HG03139 (cell line): Measurements from ENCODE around the gene TADA1.

Experiments used
- ATAC-seq: cut with Tn5 transposase; IDR thresholded peaks from one replicate; pipeline ENCODE4 v1.9.1; 2021; ENCODE audit not compliant: unreplicated experiment

The TADA1 gene, protein sequence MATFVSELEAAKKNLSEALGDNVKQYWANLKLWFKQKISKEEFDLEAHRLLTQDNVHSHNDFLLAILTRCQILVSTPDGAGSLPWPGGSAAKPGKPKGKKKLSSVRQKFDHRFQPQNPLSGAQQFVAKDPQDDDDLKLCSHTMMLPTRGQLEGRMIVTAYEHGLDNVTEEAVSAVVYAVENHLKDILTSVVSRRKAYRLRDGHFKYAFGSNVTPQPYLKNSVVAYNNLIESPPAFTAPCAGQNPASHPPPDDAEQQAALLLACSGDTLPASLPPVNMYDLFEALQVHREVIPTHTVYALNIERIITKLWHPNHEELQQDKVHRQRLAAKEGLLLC

DNA sequence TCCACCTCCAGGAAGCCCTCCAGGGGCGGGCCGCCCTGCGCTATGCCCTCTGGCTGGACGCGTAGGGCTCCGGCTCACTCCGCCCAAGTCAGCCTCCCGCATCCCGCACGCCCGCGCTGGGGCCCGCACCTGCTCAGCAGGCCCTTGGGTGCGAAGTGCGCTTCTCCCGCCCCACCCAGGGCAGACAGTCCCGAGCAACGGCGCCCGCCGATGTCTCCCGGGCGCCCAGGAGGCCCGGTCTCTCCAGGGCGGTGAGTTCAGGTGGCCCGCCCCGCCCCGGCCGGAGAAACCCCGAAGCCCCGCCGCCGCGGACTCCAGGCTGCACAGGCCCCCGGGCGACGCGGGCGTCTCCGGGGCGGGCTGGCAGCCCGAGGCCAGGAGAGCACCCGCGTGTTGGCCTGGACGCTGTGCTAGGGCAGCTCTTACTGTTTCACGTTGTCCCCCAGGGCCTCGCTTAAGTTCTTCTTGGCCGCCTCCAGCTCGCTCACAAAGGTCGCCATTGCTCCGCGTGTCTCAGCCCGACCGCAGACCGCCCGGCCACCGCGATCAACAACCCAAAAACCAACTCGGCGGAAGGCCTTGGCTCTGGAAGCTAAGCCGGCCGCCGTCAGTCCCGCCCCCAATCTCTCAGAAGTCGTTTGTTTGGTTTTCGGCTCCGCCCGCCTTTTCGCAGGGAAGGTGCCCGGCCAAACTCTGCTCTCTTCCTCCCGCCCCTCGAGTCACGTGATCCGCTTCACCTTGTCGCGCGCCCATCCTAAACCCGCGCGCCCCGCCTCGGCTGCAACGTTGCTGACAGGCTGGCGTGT, at the start of gene TADA1:
TADA1 (minus strand) TSS at position 531 of the 806 bp plus-strand sequence; CDS start at position 500, 31 bp downstream.
- peak; percentile 92 for ATAC-seq

DNA sequence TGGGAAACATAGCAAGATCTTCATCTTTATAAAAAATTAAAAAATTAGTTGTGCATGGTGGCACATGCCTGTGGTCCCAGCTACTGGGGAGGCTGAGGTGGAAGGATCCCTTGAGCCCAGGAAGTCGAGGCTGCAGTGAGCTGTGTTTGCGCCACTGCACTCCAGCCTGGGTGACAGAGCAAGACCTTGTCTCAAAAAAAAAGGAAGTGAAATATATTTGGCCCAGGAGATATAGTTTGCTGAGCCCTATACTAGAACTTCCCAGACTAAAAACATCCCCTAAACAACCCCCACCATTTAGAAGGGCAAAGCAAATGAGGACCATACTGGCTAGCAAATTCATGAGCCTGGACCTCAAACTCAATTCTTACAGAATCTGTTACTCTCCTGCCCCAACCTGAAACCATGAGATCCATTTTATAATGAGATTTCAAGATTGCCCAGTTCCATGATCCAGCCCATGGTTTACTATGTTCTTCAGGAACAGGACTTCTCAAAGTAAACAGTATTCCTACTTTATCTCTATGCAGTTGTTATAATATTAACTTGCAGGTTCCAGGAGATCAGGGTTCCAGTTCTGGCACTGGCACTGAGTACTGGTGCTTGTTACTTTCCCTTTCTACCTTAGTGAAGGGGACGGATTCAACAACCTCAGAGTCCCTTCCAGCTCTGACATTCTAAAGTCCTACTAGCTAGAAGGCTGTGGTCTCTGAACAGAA, 48.9 kb upstream of the TADA1 start:
- peak; percentile 44 for ATAC-seq

DNA sequence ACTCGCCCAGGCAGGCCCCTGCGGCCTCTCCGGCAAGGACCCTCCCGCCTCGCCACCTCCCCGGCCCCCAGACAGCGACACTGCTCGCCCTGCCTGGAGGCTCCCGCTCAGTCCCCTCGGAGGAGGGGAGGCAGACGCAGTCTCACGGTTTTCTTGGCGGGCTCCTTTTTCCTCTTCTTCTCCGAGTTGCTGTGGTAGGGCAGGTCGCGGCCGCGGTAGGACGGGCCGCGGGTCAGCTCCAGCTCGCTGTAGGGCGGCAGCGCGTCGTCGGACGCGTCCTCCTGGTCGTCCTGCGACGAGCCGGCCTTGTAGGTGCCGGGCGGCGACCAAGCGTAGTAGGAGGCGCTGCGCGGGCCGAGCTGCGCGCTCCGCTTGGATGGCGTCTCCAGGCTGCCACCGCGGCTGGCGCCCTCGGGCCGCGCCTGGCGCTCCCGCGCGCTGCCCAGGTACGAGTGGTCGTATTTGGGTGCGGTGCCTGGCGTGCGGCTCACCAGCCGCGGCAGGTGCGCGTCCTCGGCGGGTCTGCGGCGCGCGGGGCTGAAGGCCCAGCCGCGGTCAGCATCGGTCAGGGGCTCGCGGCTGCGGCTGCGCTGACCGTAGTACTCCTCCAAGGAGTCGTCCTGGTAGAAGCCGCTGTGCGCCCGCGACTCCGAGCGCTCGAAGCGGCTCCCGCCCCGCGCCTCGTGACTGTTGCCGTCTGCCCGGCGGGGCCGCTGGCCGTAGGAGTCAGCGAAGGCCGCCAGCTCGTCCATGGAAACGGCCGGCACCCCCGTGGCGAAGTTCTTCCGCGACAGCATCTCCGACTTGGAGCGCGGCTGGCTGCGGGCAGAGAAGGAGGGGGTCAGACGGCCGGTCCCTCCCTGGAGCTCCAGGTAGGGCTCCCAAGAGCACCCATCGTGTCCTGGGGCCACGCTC, 44.8 kb upstream of the TADA1 start:
- ATAC-seq: no peak

DNA sequence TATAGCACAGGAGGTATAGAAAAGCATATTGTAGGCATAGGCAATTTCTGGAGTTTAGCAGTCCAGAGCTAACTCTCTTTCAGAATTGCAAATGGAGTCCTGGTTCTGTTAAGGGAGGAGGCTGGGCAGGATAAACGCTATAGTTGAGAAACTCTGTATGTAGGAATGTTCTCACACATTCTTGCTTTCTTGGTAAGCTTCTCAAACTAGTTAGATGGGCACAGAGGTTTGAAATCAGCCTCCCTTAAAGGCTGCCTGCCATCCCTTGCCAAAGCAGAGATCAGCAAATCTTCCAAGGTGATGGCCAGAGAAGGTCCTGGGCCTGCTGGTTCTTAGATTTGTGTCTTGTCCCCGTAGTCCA, 42.9 kb upstream of the TADA1 start:
- ATAC-seq: no peak

DNA sequence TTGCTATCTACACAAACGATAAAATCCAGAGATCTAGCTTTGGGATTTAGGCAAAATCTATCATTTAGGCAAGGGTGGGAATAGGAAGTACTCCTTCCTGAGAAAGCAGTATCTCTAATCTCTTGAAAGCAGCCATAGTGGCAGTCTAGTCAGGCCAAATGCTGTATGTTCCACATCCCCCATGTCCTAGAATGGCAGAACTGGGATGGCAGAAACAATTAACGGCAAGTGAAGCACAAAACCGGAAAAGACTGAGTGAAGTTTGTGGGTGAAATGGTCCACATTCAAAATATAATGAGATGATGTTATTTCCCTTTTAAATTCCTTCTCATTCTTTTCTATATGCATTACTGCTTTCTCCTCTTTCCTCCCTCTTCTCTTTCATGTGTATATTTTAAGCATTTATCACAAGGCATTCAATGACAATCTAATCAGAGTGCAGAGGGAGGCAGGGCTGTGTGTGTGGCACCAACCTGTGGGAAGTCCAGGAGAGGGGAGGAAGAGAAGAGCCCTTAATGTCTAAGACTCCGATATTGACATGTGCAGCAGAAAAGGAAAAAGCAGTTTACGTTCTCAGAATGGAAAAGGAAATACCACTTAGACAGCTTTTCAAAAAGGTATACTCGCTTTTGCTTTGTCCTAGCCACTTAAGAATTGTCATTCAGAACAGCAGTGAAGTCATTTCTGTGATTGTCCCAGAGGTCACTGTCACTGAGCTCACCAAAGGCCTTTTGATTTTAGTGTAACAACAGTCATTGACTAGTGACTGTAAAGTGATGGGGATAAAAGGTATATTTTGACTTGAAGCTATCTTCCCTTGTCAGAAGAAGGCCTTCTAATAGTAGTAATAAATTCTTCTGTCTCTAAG, 42.3 kb upstream of the TADA1 start:
- ATAC-seq: no peak

DNA sequence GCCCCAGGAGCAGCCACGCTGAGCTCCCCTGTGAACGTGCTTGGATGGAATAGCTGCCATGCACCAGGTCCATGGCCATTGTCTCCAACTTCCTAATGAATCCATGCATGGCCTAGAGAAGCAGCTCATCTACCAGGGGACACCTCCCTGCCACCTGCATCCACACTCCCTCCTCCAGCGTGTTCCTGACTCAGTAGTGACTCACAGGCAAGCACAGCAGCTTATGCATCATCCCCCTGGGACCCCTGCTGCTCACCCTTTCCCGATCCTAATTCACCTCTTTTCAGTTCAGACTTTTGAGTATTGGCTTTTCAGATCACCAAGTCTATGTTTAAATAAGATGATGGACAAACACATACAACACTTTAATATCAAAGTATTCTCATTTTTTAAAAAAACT, 39.9 kb upstream of the TADA1 start:
- no peak for ATAC-seq

DNA sequence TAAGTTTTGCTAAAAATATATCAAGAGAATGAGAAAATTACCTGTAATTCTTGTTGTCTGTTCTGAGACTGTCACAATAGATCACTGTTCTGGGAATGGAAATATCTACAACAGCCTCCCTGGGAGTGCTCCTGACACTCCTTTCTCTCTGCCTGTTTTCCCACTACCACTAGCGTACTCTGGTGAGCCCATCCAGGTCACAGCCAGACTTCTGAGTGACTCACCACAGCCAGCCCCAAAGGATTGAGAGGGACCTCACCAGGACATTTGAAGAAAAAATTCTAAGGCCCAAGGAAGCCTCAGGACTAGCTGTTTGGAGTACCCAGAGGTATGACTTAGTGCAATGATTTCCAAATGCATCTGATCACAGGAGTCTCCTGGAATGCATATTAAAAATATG, 39.0 kb upstream of the TADA1 start:
- ATAC-seq: no peak

DNA sequence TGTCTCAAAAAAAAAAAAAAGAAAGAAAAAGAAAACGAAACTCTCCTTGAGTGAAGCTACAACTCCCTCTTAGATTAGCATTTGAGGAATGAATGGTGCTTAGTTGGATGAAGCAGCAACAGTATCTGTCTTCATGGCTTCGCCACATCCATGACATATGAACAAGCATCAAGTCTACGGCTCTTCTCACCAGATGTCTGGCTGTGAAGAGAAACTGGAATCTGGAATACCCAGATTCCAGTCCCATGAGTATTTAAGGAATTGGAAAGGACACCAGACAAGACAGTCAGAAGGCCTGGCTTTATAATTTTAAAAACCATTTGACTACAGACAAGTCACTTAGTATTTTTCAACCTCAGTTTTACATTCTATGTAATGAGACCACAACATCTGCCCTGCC, 38.0 kb upstream of the TADA1 start:
- no peak for ATAC-seq

DNA sequence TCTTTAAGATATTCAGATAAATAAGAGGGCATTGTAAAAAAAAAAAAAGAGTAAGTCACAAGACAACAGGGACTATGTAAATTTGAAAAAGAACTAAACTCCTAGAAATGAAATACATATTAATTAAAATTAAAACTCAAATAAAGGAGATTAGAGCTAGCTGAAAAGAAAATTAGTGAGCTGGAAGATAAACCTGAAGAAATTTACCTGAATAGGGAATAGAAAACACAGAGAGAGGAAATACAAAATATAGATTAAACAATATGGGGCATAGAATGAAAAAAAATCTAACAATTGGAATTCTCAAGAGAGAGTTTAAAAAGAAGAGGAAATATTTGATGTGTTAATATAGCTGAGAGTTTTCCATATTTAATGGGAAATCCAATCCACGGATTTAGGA, 35.6 kb upstream of the TADA1 start:
- ATAC-seq: no peak

DNA sequence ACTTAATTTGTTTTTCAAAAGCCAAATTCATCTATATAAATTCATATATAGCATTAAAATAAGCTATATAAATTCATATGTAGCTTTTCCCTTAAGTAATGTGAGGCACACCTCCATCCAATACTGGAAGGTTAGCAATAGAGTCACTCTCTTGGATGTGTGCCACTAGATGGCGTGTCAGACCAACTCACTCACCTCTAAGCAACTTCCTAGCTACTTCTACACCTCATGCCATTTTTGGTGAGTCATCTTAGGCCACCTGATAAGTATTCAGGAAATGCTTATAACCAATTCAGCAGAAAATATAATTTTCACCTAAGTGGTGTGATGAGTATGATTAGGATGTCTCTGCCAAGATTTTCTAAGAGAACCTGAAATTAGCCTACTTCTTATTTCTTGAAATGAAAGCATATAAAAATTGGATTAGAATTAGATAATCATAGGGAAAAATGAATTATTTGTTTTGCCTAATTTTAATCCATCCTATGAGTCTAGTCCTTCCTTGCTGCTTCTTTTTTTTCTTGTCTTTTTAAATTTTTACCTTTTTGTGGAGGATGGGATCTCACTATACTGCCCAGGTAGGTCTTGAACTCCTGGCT, 34.4 kb upstream of the TADA1 start:
- ATAC-seq: peak; percentile 97

DNA sequence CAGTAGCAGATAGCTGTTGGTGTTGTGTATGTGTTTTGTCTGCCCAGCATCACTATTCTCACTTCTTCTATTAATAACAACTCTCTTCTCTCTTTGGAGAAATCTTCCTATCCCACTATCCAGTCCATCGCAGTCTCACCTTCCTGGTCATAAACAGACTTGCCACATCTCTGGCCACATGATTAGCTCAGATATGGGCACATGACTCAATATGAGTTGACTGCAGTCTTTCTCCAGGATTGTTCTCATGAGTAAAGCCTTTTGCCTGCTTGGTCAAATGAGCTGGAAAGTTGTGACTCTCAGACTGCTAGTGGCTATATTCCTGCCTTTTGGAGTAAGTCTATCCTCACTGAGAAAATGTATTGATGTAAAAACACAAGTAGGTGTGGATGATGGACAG, 32.9 kb upstream of the TADA1 start:
- ATAC-seq: no peak

DNA sequence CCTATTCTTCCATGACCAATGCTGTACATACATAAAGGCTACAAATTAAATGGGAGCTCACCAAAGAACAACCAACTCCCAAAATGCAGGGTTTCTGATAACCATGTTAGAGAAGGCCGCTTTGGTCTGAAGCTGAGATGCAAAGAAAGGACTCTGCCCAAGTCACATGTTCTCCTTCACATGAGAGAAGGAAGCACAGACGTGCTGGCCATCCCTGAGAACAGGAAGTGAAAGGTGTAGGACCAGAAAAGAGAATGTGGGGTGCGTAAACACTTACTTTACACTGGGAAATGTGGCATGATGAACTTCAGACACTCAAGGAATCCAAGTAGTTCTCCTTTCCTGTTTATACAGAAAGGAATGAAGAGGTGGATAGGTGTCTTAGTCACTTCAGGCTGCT, 31.7 kb upstream of the TADA1 start:
- peak; percentile 45 for ATAC-seq

DNA sequence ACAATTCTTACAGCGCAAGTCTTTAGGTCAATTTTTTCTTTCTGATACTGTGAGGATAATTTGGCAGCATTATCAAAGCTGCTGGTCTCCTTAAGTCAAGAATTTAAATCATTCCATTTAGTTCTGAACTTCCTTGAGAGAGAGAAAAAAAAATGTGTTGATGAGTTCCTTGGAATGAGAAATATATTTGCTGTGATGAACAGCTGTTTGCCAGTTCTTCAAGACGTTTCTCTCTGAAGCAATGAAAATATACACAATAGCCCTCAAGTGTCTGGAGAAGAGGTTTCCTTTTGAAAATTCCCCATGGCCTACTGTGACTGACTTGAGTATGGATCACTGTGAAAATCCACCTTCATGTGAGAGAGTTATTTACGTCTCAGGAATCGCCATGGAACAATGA, 31.0 kb upstream of the TADA1 start:
- ATAC-seq: no peak

DNA sequence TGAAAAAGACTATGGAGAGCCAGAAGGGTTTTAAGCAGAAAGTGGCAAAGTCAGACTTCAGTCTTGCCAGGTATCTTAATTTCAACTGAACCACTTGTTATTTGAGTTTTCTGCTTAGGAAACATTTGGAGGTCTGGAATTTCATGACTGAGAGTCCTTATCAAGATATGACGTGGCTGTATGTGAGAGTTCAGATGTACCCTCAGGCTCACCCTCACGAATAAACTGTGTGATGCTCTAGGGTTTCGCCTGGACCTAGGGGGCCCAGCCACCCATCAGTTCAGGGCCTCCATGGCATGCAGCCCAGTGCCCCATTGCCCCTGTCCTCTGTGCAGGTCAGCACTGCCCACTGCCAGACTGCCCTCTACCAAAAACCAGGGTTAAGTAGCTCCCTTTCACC, 30.6 kb upstream of the TADA1 start:
- no peak for ATAC-seq

DNA sequence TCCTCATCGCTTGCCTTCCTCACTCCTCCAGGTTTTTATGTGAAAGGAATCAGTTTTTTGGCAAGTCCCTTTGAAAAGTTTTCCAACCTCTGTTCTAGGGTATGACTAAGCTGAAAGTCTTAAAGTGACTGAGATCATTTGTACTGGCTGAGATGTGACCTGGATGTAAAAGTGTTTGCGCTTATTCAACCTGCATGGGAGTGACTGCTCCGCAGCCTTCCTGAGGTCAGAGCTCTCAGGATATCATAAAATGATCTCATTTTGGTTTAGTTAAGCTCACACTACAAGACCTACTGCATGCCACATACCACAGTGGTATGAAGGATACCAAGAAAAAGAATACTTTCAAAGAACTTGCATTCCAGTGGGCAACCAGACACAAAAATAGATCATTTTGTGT, 29.8 kb upstream of the TADA1 start:
- no peak for ATAC-seq

DNA sequence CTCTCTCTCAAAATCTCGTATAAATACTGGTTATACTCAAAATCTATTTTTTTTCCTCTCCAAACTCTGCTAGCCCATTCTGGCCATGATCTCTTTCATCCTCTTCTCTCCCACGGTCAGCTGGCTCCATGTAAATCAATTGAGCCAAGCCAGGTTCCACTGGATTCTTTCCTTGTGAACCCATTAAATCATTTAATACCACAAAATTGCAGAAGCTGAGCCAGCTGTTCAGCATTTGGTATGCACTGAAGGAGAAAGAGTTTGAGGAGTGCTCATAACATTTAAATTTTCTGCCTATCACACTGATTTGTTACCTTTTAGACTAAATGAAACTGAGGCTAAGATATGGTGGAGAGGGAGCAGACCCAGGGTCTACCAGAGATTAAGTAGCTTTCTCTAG, 29.1 kb upstream of the TADA1 start:
- no peak for ATAC-seq

DNA sequence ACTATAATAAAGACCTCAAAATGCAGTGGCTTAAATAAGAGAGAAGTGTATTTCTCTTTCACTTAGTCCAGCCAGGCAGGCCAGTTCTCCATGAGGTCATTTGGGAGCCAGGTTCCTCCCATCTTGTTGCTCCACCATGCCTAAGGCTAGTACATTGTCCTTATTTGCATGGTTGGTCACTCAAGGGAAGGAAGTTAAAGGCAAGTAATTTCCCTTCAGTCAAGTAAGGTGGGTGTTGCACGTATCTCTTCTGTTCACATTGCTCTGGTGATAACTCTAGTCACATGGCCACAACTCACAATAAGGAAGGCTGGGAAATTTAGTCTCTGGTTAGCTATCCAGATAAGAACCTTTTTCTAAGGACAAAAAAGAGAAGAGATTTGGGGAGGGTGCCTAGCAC, 27.2 kb upstream of the TADA1 start:
- no peak for ATAC-seq

DNA sequence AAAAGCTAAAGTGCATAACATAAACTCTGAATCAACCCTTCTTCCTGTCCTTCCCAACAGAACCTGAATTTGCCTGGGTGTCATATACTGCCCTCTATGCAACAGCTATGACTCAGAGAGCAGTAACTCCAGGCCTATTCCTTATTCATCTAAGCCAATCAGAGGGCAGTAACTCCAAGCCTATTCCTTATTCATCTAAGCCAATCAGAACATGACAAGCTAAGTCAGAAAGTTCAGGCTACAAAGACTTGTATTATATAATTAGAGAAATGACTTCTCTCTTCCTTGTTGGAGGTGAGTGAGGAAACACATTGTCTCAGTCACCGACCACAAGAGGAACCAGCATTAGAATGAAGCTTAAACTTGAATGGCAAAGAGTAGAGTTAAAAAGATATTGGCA, 26.2 kb upstream of the TADA1 start:
- ATAC-seq: no peak

DNA sequence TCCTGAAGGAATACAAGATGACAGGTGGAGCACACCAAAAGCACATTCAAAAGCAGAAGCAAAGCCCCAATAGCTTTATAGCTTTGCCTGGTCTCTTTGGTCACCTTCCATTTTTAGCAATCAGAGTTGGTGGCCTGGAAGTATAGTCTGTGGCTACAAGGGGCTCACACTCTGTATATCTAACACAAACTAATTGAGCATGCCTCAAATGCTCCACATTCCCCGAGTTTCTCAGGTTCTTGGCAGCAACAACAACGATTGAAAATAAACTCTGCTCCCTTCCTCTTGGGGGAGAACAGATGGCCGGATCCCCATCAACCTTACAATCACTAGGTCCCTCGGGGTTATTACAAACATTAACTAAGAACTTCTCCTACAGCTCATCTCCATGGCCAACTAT, 24.9 kb upstream of the TADA1 start:
- no peak for ATAC-seq

DNA sequence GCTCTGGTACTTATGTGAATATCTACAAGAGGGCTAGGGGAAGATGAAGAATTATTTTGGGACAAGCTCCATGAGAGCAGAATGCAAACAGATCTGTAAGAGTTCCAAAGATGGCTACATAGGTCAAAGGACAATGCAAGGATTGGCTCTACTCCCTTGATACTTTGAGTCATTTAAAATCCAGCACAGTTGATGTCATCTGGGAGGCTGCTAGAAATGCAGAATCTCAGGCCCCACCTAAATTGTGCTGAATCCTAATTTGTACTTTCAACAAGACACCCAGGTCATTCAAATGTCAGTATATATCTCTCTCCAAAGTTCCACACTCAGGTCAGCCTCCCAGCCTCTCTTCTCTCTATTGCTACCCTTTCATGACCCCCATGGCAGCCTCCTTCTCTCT, 23.7 kb upstream of the TADA1 start:
- no peak for ATAC-seq
